Measurements from ENCODE around the gene NEDD4.
"Not testable (repeated sequence)": the region's sequence is repeated elsewhere in the genome, so short reads cannot be mapped to it uniquely, and the experiment has no call there.

Gene NEDD4

DNA sequence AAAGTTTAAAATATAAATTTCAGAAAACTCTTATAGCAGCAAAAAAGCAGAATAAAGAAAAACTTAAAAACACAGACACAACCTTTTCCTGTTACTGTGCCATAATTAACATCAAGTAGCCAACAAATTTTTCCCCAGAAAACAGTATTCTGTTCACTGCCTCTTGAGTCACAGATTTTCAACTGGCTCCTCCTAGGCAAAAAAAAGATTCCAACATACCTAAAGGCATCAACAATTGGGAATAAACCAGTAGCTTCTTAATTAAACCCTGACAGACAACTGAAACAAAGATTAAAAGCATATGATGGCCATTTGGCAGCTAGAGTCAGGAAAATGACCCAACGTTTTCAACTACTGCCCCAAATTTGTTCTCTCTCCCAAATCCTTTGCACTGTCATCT lies 10.9 kb upstream of the NEDD4 start:
- DNase-seq = not testable (repeated sequence)

- not testable (repeated sequence) for DNase-seq
Observed at GRCh38 chr15:56003777-56004176, 10.4 kb upstream of the NEDD4 start.

DNA sequence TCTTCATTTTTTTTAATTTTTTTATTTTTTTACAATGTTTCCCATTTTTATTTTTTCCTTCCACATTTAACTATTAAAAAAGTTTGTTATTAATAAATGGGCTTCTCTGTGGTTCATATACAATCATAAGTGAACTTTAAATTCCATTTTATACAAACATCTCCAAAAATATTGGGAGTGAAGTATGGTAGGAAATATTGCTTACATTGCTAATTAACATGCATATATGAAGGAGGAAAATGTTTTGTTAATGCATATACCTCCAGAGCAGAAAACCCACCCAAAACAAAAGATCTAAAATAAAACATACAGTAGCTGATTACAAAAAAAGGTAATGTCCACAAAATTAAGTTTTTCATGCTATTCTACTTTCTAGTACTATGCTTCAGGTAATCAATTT lies 9.9 kb upstream of the NEDD4 start:
- not testable (repeated sequence) for DNase-seq

GRCh38 chr15:56001471-56002078 lies 8.2 kb upstream of the NEDD4 start:
- no peak for DNase-seq

- no peak for DNase-seq
Observed at GRCh38 chr15:55999658-56000057, 6.2 kb upstream of the NEDD4 start.

GRCh38 chr15:55998478-55998877 lies 5.1 kb upstream of the NEDD4 start:
- no peak for DNase-seq

DNA sequence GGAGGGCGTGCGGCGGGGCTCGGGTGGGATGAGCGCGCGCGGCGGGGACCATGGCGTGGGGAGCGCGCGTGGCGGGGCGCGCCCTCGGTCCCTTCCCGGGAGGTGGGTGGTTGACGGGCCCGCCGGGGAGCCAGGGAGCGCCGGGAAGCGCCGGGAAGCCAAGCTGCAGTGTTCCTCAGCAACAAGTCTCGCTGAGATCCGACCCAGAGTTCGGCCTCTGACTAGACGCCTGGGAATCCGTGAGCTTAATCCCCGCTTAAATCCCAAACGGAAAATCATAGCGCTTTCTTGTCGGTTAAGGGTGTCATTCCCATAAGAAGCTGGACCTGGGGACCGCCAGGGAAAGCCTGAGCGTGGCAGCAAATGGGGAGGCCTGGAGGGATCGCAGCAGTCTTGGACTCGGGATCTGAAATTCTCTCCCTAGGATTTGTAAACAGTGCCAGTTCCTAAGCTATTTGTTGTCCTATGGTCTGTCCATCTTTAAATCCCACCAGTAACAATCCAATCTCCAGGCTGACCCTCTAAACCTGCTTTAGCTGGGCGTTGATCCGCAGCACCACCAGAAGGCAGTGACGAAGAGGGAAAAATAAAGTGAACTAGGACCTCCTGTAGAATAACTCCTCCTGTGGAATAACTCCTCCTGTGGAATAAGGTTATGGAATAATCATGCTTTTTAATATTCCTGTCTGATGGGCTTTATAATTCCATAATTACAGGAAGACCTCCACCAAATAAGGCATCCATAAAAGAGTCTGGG lies 570 bp upstream of the NEDD4 start:
- no peak for DNase-seq

- DNase-seq = no peak
Observed at GRCh38 chr15:55992769-55993110, 672 bp downstream of the NEDD4 start.

GRCh38 chr15:55991802-55992768 lies 1.3 kb downstream of the NEDD4 start:
- DNase-seq = no peak

- DNase-seq = no peak
Observed at GRCh38 chr15:55990998-55991397, 2.4 kb downstream of the NEDD4 start.

DNA sequence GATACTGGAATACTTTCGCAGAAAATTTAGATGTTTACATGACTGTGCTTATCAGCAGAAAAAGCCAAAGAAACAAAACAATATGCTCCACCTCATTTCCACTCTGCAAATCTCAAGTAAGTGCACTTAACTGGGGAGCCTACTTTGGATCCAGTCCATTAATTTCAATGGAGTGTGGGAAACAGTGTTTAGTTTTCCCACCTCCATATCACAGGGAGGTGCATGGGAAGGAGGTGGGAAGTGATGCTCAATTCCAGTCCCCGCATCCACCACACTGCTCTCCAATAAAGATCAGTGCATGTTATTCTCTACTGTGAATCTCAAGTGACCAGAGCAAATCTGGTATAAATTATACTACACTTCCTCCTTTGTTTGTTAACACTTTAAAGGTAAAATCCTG lies 2.9 kb downstream of the NEDD4 start:
- DNase-seq = no peak

GRCh38 chr15:55989383-55989782 lies 4.0 kb downstream of the NEDD4 start:
- no peak for DNase-seq

- DNase-seq = no peak
Observed at GRCh38 chr15:55981582-55982249, 11.7 kb downstream of the NEDD4 start.

DNA sequence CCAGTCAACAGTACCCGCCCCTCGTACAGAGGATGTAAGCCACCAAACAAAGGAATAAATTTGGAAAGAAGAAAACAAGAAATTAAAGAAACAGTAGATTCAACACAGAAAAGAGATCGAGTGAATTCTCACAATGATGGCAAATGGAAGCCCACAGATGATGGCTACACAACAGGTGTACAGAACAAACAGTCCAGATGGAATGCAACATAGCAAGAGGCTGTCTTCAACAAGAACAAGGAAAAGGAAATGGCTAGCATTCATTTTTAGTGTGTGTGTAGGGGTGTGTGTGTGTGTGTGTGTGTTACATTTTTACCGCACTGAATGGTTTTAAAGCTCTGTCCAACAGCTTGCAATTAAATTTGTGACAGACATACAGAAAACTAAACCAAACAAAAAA lies 12.9 kb downstream of the NEDD4 start:
- no peak for DNase-seq

DNA sequence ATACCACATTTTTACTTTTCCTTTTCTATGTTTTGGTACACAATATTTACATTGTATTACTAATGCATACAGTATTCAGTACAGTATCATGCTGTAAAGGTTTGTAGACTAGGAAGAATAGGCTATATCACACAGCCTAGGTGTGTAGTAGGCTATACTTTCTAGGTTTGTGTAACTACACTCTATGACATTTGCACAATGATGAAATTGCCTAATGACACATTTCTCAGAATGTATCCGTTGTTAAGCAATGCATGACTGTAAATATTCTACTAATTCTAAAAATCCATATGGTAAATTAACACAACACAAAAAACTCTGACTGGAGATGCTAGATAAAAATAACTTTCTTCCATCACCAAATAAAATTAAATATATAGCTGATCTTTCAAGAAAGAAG lies 16.2 kb downstream of the NEDD4 start:
- DNase-seq = no peak

- DNase-seq = no peak
Observed at GRCh38 chr15:55970286-55970685, 23.1 kb downstream of the NEDD4 start.

GRCh38 chr15:55969582-55969981 lies 23.8 kb downstream of the NEDD4 start:
- no peak for DNase-seq

DNA sequence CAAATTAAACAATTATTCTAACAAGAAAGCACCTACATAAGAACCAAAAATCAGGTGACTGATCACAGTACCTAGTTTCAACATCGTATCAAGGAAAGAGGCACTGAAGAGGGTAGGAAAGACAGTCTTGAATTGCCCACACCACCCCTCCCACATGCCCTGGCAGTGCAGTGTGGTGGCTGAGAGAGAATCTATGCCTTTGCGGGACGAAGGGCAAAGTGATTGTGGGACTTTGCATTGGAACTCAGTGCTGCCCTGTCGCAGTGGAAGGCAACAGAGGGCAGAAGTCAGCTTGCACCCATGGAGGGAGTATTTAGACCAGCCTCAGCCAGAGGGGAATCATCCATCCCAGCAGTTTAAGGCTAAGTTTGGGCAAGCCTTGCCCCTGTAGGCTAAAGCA lies 24.5 kb downstream of the NEDD4 start:
- no peak for DNase-seq

GRCh38 chr15:55965091-55965490 lies 28.3 kb downstream of the NEDD4 start:
- no peak for DNase-seq

DNA sequence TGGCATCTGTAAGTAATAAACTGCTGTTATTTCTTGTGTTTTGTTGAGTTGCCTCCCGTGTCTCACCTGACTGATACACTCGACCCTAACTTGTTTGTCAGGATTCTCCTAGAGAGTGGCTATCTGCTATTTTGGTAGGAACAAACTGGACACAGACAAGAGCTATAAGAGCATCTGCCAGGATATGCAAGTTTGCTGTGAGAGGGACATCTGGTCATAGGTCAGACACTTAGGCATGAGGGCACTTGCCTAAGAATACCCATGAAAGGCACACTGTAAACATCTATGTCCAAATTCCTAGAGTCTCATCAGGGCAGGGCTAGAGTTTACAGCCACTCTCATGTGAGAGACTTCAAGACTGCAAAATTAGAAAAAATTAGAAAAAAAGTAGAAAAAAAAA lies 32.5 kb downstream of the NEDD4 start:
- no peak for DNase-seq

GRCh38 chr15:55959744-55960447 lies 33.5 kb downstream of the NEDD4 start:
- DNase-seq = no peak

DNA sequence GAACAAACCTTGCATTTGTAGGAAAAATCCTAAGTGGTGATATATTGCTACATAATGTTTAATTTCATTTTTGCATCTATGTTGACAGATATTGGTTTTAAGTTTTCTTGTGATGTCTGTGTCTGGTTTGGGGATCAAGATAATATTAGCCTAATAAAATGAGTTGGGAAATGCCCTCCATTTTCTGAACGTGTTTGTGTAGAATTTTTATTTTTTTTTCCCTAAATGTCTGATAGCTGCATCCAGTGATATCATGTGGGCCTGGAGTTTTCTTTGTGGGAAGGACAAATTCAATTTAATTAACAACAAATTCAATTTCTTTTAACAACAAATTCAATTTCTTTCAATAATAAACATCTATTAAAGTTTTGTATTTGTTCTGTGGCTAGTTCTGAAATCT lies 35.1 kb downstream of the NEDD4 start:
- no peak for DNase-seq

Data from activated CD4-positive, alpha-beta T cell treated with anti-CD3 and anti-CD28 coated beads, Interleukin-2, amount 50 U/mL, for 4 hours (primary cell).